Nephron progenitor cell (in vitro differentiated cells): ENCODE results near the gene SLC25A48.

ENCODE experiments used
- DNase-seq: peaks from one replicate; pipeline ENCODE4 v3.0.0; 2021
- H3K27ac Mint-ChIP-seq: 2 replicates; pipeline ENCODE4 v1.8.0; 2021; ENCODE audit warnings: mild to moderate bottlenecking, moderate library complexity, mixed read lengths
- H3K27me3 Mint-ChIP-seq: 2 replicates; pipeline ENCODE4 v1.8.0; 2021; ENCODE audit warnings: mild to moderate bottlenecking, low read depth, mixed read lengths; ENCODE audit not compliant: poor library complexity
- H3K36me3 Mint-ChIP-seq: 2 replicates; pipeline ENCODE4 v1.8.0; 2021; ENCODE audit warnings: low read depth, mixed read lengths
- H3K4me1 Mint-ChIP-seq: 2 replicates; pipeline ENCODE4 v1.8.0; 2021; ENCODE audit warnings: mixed read lengths
- H3K4me3 Mint-ChIP-seq: 2 replicates; pipeline ENCODE4 v1.8.0; 2021; ENCODE audit warnings: mild to moderate bottlenecking, moderate library complexity, mixed read lengths
- H3K9me3 Mint-ChIP-seq: 2 replicates; pipeline ENCODE4 v1.8.0; 2021; ENCODE audit warnings: mild to moderate bottlenecking, moderate library complexity, mixed read lengths
- TF ChIP-seq, protein P1 (sequence below): fragments of 200-600 bp; sonication (generic); IDR thresholded peaks from 2 replicates; pipeline ENCODE4 v1.5.0; 2021; ENCODE audit warnings: antibody characterized with exemption

SLC25A48 gene

DNA sequence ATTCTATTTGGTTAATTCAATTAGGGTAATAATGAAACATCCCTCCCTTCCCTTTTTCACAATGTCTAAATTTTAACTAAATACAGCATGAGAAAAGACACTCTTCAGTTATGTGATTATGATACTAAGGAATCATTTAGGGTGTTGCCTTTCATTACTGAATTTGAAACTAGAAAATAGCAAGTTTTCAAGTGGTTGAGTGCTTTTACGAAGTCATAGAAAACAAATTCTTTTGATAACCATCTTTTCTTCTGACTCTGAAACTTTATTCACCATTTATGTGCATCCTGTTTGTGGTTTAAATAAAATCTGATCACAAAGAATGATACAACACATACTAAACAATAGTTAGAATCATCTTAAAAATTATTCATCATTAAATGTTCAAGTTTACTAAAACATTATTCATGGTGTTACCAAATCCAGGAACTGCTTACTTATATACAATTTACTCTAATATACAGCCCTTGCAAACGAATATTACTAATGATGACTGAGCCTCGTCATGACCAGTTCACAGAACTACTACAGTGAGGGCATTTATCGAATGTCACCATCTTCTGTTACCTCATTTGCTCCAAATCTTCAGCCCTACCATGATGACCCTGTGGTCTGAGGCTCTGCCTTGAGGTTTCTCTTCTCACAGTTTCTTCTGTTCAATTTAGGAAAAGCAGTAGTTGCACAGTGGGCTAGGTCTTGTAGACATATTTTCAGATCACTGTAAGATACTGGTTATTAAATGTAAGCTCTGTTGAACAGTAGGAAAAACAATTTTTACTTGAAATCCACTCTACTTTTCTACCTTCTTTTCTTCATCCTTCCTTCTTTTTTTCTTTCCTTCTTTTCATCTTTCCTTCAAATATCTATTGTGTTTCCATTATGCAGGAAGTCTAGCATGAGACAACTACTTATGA lies 79.5 kb downstream of the SLC25A48 start:
- peaks cover 86% of the 10 kb centered on the region for H3K27me3 Mint-ChIP-seq
- DNase-seq = no peak
- TF ChIP-seq, protein P1, sequence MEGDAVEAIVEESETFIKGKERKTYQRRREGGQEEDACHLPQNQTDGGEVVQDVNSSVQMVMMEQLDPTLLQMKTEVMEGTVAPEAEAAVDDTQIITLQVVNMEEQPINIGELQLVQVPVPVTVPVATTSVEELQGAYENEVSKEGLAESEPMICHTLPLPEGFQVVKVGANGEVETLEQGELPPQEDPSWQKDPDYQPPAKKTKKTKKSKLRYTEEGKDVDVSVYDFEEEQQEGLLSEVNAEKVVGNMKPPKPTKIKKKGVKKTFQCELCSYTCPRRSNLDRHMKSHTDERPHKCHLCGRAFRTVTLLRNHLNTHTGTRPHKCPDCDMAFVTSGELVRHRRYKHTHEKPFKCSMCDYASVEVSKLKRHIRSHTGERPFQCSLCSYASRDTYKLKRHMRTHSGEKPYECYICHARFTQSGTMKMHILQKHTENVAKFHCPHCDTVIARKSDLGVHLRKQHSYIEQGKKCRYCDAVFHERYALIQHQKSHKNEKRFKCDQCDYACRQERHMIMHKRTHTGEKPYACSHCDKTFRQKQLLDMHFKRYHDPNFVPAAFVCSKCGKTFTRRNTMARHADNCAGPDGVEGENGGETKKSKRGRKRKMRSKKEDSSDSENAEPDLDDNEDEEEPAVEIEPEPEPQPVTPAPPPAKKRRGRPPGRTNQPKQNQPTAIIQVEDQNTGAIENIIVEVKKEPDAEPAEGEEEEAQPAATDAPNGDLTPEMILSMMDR = no peak
- no peak overlapping the region for H3K4me3 Mint-ChIP-seq
- no peak overlapping the region for H3K27ac Mint-ChIP-seq
- H3K9me3 Mint-ChIP-seq = no peaks in the 10 kb centered on the region
- no peaks in the 10 kb centered on the region for H3K4me1 Mint-ChIP-seq
- no peaks in the 10 kb centered on the region for H3K36me3 Mint-ChIP-seq

DNA sequence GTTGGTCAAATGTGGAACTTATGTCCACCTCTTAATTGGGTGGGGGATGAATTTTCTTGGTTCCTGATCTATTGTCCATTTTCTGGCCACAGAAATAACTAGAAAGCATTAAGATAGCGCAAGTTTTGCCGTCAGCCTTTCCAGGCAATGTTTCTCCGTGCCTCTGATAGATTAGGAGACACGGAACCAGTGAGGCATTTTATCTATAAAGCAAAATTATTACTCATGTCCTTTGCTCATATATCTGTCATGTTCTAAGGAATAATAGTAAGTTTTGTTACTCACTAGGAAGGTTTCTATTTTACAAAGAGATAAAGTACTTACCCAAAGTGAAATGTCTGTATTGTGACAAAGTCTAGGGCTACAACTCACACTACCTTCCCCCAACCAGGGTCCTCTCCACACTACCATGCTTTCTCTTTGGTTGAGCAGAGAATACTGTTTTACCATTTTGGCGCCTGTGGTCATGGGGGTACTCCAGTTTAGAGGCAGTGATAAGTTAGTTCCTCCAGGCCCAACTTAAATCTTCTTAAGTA lies 81.1 kb downstream of the SLC25A48 start:
- no peaks in the 10 kb centered on the region for H3K9me3 Mint-ChIP-seq
- TF ChIP-seq, protein P1 = no peak
- no peaks in the 10 kb centered on the region for H3K4me1 Mint-ChIP-seq
- no peak for DNase-seq
- no peak overlapping the region for H3K27ac Mint-ChIP-seq
- H3K27me3 Mint-ChIP-seq = peaks cover 80% of the 10 kb centered on the region
- no peak overlapping the region for H3K4me3 Mint-ChIP-seq
- H3K36me3 Mint-ChIP-seq = no peaks in the 10 kb centered on the region

DNA sequence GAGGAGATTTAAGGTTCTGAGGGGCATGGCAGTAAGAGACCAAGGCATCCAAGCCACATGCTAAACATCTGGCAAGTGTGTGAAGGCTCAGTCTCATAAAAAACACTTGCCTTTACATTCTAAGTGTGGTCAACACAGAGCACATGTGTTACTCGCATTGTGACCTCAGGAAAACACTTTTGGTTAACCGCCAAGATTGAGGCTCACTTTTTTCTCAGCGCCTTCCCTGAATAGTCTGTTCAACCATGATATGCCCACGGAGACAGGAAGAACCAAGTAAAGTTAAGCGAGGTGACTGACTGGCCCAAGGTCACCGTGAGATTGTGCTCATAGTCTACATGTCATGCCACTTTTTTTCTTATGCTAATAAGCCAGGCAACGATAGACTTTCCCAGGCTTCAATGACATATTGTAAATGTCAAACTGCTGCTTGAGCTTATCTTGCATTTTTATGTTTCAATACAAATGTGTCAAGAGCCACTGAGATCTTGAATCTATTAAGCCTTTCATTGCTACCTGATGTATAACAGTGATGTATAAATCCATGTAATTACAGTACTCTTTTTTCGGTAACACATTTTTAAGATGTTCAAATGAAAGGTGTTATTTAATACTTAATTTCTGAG lies 82.3 kb downstream of the SLC25A48 start:
- H3K9me3 Mint-ChIP-seq = no peaks in the 10 kb centered on the region
- no peak overlapping the region for H3K4me3 Mint-ChIP-seq
- no peaks in the 10 kb centered on the region for H3K4me1 Mint-ChIP-seq
- peaks cover 71% of the 10 kb centered on the region for H3K27me3 Mint-ChIP-seq
- DNase-seq = no peak
- H3K27ac Mint-ChIP-seq = no peak overlapping the region
- H3K36me3 Mint-ChIP-seq = no peaks in the 10 kb centered on the region
- TF ChIP-seq, protein P1 = no peak

DNA sequence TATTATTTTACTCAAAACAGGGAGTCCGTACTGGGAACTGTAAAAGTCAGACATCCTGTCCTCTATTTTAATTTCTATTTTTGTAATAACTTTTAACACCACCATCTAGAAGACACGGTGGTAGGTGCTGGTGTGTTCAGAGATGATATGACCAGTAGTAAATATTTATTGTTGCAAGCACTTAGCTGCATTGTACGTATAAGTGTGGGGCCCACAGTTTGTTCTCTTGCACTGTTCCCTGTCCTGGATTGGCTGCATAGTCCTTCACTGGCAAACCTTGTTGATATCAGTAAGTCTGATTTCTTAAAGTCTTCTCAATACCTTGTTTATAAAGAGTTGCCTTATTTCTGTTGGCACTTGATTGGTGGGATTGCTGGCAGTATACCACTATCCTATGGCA lies 85.7 kb downstream of the SLC25A48 start:
- Mint-ChIP-seq H3K9me3 (no peaks in the 10 kb centered on the region), H3K4me1 (no peaks in the 10 kb centered on the region), H3K4me3 (no peak overlapping the region), H3K36me3 (no peaks in the 10 kb centered on the region), H3K27ac (no peak overlapping the region), H3K27me3 (peaks cover 70% of the 10 kb centered on the region)
- DNase-seq = no peak
- TF ChIP-seq, protein P1 = no peak

DNA sequence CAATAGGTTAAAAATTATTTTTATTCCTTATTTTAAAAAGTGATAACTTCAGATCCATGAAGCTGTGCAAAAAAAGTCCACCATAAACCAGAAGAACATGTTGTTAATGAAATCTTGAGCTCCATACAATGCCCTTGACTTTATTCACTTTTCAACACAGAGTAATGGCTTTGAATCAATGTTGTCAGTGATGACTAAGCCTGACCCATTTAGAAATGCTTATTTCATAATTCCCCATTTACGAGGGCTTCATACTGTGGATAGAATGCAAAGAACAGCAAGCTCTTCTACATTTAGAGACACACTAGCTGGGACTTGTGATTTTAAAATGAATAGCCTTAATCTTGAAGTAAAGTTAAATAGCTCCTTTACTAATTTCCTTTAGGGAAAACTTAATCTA lies 86.9 kb downstream of the SLC25A48 start:
- TF ChIP-seq, protein P1 = no peak
- Mint-ChIP-seq H3K36me3 (no peaks in the 10 kb centered on the region), H3K9me3 (no peaks in the 10 kb centered on the region), H3K27me3 (peaks cover 70% of the 10 kb centered on the region), H3K4me3 (no peak overlapping the region), H3K4me1 (no peaks in the 10 kb centered on the region), H3K27ac (no peak overlapping the region)
- DNase-seq = no peak
